ENCODE results near the gene MADD.

MADD gene

DNA sequence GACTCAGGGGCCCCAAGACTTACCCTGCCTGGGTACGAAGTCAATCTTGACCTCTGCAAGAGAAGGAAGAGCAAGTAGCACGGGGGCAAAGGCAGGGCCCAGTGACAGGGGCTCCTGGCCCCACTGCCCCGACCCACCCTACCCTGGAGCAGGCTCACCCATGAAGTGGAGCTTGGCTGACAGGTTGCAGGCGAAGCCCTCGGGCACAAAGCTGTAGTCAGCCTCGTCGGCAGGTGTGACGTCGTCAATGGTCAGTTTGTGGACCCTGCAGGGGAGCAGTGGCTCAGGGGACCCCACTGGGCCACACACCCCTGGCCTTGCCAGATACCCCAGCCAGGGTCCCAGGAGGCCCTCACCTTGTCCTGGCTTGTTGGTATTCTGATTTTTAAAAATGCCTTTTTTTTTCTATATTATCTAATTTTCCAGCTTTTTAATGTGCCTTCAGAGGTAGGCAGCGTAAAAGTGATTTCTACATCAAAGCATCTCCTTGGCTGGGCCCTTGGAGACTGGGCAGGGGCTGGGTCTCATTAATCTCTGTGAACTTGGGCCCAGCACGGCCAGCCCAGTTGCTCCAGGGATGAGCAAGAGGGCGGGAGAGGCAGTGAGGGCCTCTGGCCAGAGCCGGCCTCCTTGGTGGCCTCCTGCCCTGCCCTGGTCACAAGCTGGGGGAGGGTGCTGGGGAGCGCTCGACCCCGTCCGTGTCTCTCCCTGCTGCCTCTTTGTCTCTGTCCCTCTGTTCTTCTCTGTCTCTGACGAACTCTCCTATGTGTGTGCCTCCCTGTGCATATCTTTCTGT, 71.2 kb downstream of the MADD start:
- TF ChIP-seq CTCF (IDR thresholded peaks at IDR 0.05; ENCODE audit: low read depth, low read length) = no peak
- no peak overlapping the region for H3K4me3 ChIP-seq (ENCODE audit: low read depth, low read length)

DNA sequence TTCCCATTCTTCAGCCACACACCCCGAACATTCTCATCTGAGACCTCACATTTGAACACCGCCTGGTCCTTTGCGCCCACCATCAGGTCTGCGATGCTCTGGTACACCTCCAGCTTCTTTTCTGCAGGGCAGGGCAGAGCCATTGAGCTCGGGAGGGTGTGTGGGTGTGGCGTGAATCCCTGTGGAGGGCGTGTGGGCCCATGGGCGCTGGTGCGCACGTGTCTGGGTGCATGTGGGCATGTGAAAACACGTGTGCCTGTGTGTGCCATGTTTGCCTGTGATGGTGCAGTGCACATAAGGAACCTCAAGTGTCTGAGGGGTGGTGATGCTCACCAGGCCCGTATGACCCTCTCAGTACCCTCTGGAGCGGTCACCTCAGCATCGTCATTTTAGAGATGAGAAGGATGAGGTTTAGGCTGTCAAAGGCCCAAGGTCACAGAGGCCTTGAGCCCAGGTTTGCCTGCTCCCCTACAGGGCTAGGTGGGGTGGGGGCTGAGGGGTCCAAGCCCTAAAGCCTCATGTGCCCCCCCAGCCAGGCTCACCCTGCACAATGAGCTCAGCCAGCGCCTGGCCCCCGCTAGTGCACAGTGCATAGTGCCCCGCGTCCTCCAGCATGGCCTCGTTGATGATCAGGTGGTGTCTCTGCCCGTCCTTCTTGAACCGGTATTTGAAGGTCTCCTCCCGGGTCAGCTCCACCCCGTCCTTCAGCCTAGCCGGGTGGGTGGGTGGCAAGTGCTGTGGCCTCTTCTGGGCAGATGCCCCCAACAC, 72.3 kb downstream of the MADD start:
- TF ChIP-seq CTCF (IDR thresholded peaks at IDR 0.05; ENCODE audit: low read depth, low read length) = no peak
- no peak overlapping the region for H3K4me3 ChIP-seq (ENCODE audit: low read depth, low read length)

DNA sequence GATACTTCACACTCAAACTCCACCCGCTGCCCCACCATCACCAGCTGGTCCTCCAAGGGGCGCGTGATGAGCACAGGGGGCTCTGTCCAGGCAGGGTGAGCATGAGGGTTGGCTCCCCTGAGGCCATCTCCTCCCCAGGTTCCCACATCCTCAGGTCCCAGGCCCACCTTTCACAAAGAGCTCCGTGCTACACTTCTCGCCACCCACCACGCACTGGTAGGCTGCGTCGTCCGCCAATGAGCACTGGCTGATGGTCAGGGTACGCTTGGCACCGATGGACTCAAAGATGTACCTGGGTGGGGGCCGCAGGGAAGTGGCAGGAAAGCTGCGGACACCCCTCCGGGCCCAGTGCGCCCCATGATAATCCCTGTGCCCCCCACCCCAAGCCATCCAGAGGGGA, 72.9 kb downstream of the MADD start:
- no peak for TF ChIP-seq CTCF (IDR thresholded peaks at IDR 0.05; ENCODE audit: low read depth, low read length)
- H3K4me3 ChIP-seq (ENCODE audit: low read depth, low read length) = no peak overlapping the region

- no peak overlapping the region for H3K4me3 ChIP-seq (ENCODE audit: low read depth, low read length)
- TF ChIP-seq CTCF (IDR thresholded peaks at IDR 0.05; ENCODE audit: low read depth, low read length) = no peak
These were observed 76.1 kb downstream of the MADD start for GRCh38 chr11:47345890-47346563.

- no peak for TF ChIP-seq CTCF (IDR thresholded peaks at IDR 0.05; ENCODE audit: low read depth, low read length)
- no peak overlapping the region for H3K4me3 ChIP-seq (ENCODE audit: low read depth, low read length)
These were observed 77.2 kb downstream of the MADD start for GRCh38 chr11:47347137-47347536.

DNA sequence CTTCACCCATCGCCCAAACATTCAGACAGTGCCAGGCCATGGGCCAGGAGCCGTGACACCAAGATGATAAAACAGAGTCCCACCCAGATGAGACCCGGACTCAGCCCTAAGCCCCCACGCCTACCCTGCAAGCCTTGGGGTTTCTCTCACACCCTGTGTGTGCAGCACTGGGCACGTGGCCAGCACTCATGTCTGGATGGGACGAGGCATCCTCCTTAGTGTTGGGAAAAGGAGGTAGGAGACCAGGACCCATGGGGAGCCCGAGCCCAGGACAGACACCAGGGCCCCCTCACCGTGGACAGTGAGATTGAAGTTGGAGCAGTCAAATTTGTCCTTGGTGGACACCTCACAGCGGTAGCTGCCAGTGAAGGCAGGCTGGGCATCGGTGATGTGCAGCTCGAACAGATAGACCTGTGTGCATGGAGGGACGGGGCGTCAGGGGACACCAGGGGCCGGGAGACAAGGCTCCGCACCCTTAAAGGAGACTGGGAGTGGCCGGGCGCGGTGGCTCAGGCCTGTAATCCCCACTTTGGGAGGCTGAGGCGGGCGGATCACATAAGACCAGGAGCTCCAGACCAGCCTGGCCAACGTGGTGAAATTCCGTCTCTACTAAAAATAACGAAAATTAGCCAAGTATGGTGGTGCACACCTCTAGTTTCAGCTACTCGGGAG, 78.3 kb downstream of the MADD start:
- TF ChIP-seq CTCF (IDR thresholded peaks at IDR 0.05; ENCODE audit: low read depth, low read length) = no peak
- no peak overlapping the region for H3K4me3 ChIP-seq (ENCODE audit: low read depth, low read length)

Measured in WI38 (cell line).